Lower leg skin (tissue), 4 donors: Measurements from ENCODE around the gene ZCCHC14. TPM values are rescaled to one million over a fixed set of nuclear protein-coding genes. Genes with fewer than 3 reads are reported as not detected.
A peak's percentile ranks its signal among the peaks of the same experiment; 100 is the strongest.

Experiments
- DNase-seq, 2 donors: peaks; one replicate each; pipeline ENCODE4 v3.0.0-alpha.2; 2019; ENCODE audit warnings: low spot score in 2 of 2
- H3K4me3 ChIP-seq: fragments of 200-600 bp; sonication (generic); 2 replicates; pipeline ENCODE4 v1.5.1; 2017; ENCODE audit warnings: mild to moderate bottlenecking, low read depth; ENCODE audit not compliant: poor library complexity, severe bottlenecking
- CTCF ChIP-seq, 3 donors: fragments of 450-650 bp; IDR thresholded peaks; one replicate each; pipeline ENCODE4 v1.5.1; 2016; ENCODE audit warnings: antibody characterized with exemption in 3 of 3, mild to moderate bottlenecking in 3 of 3, moderate library complexity in 2 of 3
- POLR2A ChIP-seq, 2 donors: fragments of 450-650 bp; IDR thresholded peaks; one replicate each; pipeline ENCODE4 v1.6.1; 2016 to 2017; ENCODE audit warnings: antibody characterized with exemption in 2 of 2, mild to moderate bottlenecking in 1 of 2, moderate library complexity in 1 of 2
- WGBS, 2 donors: methylation state at CpG; one replicate each; pipeline ENCODE4 v1.1.5; 2018; 5-methylcytosine and 5-hydroxymethylcytosine counted together
- intact Hi-C: fragments of 100-400 bp; cut with DNase I; formaldehyde crosslinking; loops from one replicate; pipeline ENCODE4 v1.15.0; 2023; ENCODE audit warnings: low total_unique reads
- total RNA-seq, 4 donors: library from RNA; depleted of rRNA; stranded (reverse); fragments of >200 nt; gene quantifications; one replicate each; pipeline ENCODE4 v1.1.0, GENCODE V29; 2016

The ZCCHC14 gene
- total RNA-seq, 4 donors from 2014 or later, result 13.7 to 25.4 (median 23.6) TPM

- intact Hi-C loops, result loop anchor here (10.0 kb wide), 1 partner anchor 219 kb away; no protein-coding TSS in a partner anchor
- TF ChIP-seq POLR2A (IDR thresholded peaks at IDR 0.05) (no peak), CTCF (IDR thresholded peaks at IDR 0.05) (no peak)
- H3K4me3 ChIP-seq, result no peak overlapping the region
- DNase-seq, result peak in 1 of 2 donors; percentile 50
- WGBS, 2 donors, result 90 to 91% methylated on average over 9 of the region's 9 CpGs
Measured at GRCh38 chr16:87415441-87415840, 77.4 kb downstream of the ZCCHC14 start.

GRCh38 chr16:87414251-87414680 is 78.6 kb downstream of the ZCCHC14 start:
- WGBS, 2 donors, result 69% methylated on average over 10 to 22 of the region's 24 CpGs
- no peak for DNase-seq
- no peak overlapping the region for H3K4me3 ChIP-seq
- intact Hi-C loops, result loop anchor here (10.0 kb wide), 1 partner anchor 221 kb away; no protein-coding TSS in a partner anchor
- no peak for TF ChIP-seq POLR2A (IDR thresholded peaks at IDR 0.05)
- TF ChIP-seq CTCF (IDR thresholded peaks at IDR 0.05), result no peak

GRCh38 chr16:87412996-87413421 is 79.8 kb downstream of the ZCCHC14 start:
- 90 to 94% methylated on average over 13 to 27 of the region's 27 CpGs for WGBS, 2 donors
- intact Hi-C loops, result loop anchor here (10.0 kb wide), 1 partner anchor 222 kb away; no protein-coding TSS in a partner anchor
- TF ChIP-seq POLR2A (IDR thresholded peaks at IDR 0.05) (no peak), CTCF (IDR thresholded peaks at IDR 0.05) (no peak)
- DNase-seq, result no peak
- H3K4me3 ChIP-seq, result no peak overlapping the region

- TF ChIP-seq CTCF (IDR thresholded peaks at IDR 0.05), result no peak
- no peak for TF ChIP-seq POLR2A (IDR thresholded peaks at IDR 0.05)
- 88 to 90% methylated on average over 31 of the region's 31 CpGs for WGBS, 2 donors
- DNase-seq, result peak in 1 of 2 donors; percentile 84
- no peak overlapping the region for H3K4me3 ChIP-seq
- intact Hi-C loops, result loop anchor here (10.0 kb wide), 1 partner anchor 222 kb away; no protein-coding TSS in a partner anchor
Measured at GRCh38 chr16:87412371-87412995, 80.3 kb downstream of the ZCCHC14 start.

GRCh38 chr16:87411375-87412271 is 81.2 kb downstream of the ZCCHC14 start:
- H3K4me3 ChIP-seq, result no peak overlapping the region
- peak in 1 of 2 donors; percentile 81 for DNase-seq
- intact Hi-C loops, result loop anchor here (10.0 kb wide), 1 partner anchor 223 kb away; no protein-coding TSS in a partner anchor
- TF ChIP-seq POLR2A (IDR thresholded peaks at IDR 0.05), result no peak
- no peak for TF ChIP-seq CTCF (IDR thresholded peaks at IDR 0.05)
- 93 to 95% methylated on average over 49 of the region's 49 CpGs for whole genome bisulfite sequencing, 2 donors
